Brain microvascular endothelial cell (primary cell): ENCODE results near the gene DAD1.
"Not testable (repeated sequence)": the region's sequence is repeated elsewhere in the genome, so short reads cannot be mapped to it uniquely, and the experiment has no call there.

Experiments
- DNase-seq: peaks from one replicate; pipeline ENCODE4 v3.0.0-alpha.2; 2020
- H3K27ac ChIP-seq: fragments of 250-450 bp; sonication (Bioruptor Pico); 2 replicates; pipeline ENCODE4 v1.5.1; 2020; ENCODE audit warnings: mild to moderate bottlenecking, moderate library complexity
- H3K27me3 ChIP-seq: fragments of 250-450 bp; sonication (Bioruptor Pico); replicated peaks from 2 replicates; pipeline ENCODE4 v1.5.1; 2020; ENCODE audit warnings: mild to moderate bottlenecking
- H3K36me3 ChIP-seq: fragments of 250-450 bp; sonication (Bioruptor Pico); replicated peaks from 2 replicates; pipeline ENCODE4 v1.5.1; 2020; ENCODE audit warnings: mild to moderate bottlenecking
- H3K4me3 ChIP-seq: 2 replicates; pipeline ENCODE4 v1.5.1; 2011; ENCODE audit warnings: low read depth, mild to moderate bottlenecking, control low read depth, low read length, moderate library complexity
- in situ Hi-C: cut with HindIII; loops from 2 replicates; pipeline ENCODE4 v1.10.0; 2017; ENCODE audit warnings: low sequenced_read_pairs, low pct_ligation_motif_present
- TF ChIP-seq, protein P1 (sequence below): IDR thresholded peaks from 2 replicates; pipeline ENCODE4 v1.5.1; 2011; ENCODE audit warnings: low read depth, mild to moderate bottlenecking, moderate library complexity, low read length, control low read depth, inconsistent platforms; ENCODE audit errors: missing control alignments

Gene DAD1

DNA sequence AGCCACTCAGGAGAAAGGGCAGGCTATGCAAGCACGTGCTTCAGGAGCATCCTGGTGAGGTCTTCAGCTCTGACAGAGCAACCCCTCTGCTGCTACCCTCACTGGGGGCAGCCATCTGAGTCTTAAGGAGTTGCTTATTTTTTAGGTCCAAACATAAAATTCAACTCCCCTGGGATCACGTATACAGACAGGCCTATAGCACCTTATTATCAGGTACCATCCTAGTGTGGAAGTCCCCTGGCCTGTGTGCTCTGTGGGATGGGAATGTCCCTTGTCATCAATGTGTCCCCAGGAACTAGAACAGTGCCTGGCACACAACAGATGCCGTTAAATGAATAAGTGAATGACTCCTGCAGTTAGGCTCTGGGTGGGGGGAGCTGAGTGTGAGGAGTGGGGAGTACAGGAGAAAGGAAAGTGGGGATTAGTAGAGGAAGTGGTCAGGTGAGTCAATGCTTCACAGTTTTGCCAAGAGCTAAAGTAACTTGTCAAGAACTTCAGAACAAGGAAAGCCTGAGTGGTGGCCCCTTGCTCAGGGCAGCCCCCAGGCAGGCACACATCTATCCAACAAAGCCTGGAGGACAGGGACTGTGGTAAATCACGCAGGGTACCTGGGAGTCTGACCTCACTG, 33.5 kb downstream of the DAD1 start:
- no peaks in the 10 kb centered on the region for H3K27me3 ChIP-seq
- TF ChIP-seq, protein P1, sequence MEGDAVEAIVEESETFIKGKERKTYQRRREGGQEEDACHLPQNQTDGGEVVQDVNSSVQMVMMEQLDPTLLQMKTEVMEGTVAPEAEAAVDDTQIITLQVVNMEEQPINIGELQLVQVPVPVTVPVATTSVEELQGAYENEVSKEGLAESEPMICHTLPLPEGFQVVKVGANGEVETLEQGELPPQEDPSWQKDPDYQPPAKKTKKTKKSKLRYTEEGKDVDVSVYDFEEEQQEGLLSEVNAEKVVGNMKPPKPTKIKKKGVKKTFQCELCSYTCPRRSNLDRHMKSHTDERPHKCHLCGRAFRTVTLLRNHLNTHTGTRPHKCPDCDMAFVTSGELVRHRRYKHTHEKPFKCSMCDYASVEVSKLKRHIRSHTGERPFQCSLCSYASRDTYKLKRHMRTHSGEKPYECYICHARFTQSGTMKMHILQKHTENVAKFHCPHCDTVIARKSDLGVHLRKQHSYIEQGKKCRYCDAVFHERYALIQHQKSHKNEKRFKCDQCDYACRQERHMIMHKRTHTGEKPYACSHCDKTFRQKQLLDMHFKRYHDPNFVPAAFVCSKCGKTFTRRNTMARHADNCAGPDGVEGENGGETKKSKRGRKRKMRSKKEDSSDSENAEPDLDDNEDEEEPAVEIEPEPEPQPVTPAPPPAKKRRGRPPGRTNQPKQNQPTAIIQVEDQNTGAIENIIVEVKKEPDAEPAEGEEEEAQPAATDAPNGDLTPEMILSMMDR, result no peak
- no peak overlapping the region for H3K4me3 ChIP-seq

DNA sequence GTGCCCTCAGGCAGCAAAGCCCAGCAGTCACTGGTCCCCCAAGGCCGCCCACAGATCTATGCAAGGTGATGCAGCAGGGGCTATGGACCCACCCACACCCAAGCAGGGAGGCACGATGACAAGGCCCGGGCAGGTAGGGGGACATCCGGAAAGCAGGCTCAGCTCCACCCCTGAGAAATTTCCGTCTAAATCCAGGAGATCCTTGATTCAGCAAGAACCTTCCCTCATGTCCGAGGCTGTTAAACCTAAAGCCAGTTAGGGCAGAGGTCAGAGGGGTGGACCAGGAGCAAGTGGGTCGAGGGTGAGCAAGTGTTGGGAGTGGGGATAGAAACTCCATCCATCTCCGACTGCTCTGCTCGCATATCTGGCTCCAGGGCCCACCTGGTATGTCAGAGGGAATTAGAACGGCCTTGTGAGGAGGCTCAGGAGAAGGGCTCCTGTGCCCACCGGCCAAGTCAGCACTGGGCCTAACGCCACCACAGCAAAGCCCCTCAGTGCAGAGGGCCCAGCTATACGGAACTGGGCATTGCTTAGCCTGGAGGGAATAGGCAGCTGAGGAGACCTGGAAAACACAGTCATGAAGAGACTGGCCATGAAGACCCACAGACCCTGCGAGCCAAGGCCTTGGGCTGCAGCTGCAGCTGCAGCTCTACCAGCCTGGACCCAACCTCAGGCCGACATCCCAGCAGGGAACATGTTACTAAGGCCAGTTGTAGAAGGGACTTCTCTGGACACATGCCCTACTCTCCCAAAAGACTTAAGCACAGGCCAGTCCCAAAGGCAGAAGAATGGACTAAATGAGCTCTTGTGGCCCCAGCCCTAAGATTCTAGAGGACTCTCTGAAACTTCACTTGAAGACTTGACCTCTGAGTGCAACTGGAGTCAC, 34.3 kb downstream of the DAD1 start:
- Histone ChIP-seq H3K27me3 (no peaks in the 10 kb centered on the region), H3K36me3 (no peaks in the 10 kb centered on the region), H3K27ac (no peak overlapping the region), H3K4me3 (no peak overlapping the region)
- no peak for DNase-seq
- in situ Hi-C loops, result no loop called here
- TF ChIP-seq, protein P1, result no peak

More for the DNA sequence above, 33.5 kb downstream of the DAD1 start:
- Histone ChIP-seq H3K36me3 (no peaks in the 10 kb centered on the region), H3K27ac (no peak overlapping the region)
- in situ Hi-C loops, result no loop called here
- DNase-seq, result no peak

DNA sequence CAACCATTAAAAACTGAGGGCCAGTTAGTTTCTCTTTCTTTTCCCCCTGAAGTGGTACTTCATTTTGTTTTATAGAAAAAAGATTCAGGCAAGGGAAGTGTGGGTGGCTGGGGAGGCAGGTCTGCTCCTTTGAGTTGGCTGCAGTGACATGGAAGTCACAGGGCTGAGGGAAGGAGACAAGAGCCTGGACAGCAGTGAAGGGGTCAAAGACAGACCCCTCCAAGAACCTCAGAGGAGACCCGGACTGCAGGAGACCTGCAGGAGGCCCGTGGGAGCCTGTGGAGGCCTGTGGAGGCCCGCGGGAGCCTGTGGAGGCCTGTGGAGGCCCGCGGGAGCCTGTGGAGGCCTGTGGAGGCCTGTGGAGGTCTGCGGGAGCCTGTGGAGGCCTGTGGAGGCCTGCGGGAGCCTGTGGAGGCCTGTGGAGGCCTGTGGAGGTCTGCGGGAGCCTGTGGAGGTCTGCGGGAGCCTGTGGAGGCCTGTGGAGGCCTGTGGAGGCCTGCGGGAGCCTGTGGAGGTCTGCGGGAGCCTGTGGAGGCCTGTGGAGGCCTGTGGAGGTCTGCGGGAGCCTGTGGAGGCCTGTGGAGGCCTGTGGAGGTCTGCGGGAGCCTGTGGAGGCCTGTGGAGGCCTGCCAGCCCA, 35.0 kb downstream of the DAD1 start:
- H3K36me3 ChIP-seq, DNase-seq, H3K27me3 ChIP-seq, in situ Hi-C loops, H3K27ac ChIP-seq, H3K4me3 ChIP-seq: not testable (repeated sequence)

DNA sequence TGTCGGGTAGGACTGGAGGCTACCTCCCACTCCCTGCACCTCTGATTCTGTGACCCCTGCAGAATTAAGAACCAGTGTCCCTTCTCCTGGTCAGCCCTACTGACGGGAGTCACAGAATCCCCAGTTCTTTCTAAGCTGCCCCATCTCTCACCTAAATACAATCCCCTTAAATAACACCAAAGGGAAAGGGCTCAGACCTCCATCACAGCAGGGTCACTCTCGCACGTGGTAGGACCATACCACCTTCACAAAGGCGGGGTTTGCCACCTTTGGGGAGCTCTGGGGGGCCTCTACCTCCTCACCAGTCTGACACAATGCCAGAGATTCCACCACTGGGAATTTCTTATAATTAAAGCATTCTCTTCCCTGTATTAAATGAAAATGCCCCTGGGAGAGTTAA, 35.6 kb downstream of the DAD1 start:
- TF ChIP-seq, protein P1, result no peak
- Histone ChIP-seq H3K27me3 (no peaks in the 10 kb centered on the region), H3K4me3 (no peak overlapping the region), H3K27ac (no peak overlapping the region), H3K36me3 (no peaks in the 10 kb centered on the region)
- in situ Hi-C loops, result no loop called here
- DNase-seq, result no peak

DNA sequence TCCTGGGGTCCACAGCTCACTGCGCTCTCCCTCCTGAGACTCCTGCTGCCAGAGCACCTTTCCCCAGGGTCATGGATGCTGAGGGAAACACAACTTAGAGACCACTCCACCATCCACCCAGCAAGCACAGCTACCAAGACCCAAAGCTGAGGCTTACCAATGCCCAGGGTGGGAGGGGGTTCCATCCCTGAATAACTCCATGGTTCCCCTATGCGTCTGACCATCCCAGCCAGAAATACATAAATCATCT, 36.3 kb downstream of the DAD1 start:
- Histone ChIP-seq H3K36me3 (no peaks in the 10 kb centered on the region), H3K27ac (no peak overlapping the region), H3K4me3 (no peak overlapping the region), H3K27me3 (no peaks in the 10 kb centered on the region)
- in situ Hi-C loops, result no loop called here
- TF ChIP-seq, protein P1, result no peak
- no peak for DNase-seq

DNA sequence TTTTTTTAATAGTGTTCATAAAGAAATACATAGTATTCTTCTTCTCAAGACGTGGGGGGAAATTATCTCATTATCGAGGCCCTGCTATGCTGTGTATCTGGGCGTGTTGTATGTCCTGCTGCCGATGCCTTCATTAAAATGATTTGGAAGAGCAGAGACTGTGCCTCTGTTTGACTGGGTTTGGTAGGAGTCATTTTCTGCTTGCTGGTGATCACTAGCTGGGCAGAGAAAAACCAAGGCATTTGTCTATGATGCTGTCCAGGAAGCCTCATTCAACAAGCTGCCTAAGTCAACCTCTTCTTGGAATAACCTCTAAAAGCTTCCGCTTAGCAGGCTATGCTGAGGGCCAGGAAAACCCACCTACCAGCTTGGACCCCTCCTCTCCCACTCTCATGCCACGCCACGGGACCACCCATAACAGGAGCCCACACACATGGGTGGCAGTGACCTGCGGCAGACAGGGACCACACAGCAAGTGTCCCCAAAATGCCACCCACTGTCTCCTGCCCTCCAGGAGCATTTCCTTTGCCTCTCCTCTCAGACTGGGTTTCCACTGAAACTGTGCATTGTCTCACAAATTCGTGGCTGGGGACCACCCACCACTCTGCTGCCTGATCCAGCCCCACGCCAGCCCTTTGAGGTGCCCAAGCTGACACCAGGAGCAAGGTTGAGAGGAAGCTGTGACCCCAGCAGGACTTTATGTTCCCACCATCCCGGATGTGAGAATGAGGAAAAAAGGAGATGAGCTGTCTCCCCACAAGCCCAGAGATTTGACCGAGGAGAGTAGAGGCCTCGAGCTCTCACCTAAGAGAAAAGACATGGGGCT, 36.8 kb downstream of the DAD1 start:
- DNase-seq, result no peak
- Histone ChIP-seq H3K27me3 (no peaks in the 10 kb centered on the region), H3K36me3 (no peaks in the 10 kb centered on the region), H3K27ac (no peak overlapping the region), H3K4me3 (no peak overlapping the region)
- TF ChIP-seq, protein P1, result no peak
- in situ Hi-C loops, result no loop called here
